Measurements from ENCODE around the gene NTMT1.

NTMT1 gene

DNA sequence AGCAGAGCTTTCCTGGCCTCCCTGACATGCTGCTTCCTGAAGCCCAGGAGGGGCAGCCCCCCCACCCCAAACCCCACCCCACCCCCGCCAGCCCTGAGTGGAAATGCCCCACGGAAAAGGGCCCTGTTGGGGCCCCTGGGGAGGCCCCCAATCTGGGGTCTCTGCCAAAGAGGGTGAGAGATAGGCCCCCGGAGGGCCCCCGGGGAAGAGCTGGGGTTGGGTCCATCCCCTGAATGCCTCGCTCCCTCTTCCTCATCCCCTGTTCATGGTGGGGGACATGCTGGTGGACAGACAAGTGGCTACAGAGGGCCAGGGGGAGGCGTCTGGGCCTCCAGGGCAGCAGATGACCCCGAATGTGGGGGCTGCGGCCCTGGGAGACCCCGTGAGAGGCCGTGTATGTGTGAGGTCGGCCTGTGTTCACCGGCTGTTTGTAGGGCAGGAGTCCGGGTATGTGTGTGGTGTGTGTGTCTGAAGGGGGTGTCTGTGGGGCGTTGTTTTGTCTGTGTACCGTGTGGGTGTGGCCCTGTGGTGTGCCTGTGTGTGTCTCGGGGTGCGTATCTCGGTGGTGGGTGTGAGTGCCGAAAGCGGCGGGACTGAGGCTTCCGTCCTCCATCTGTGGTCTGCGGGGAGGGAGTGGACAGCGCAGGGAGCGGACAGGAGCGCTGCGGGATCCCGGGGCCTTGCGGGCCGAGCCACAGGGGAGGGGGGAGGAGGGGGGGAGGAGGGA is 16.3 kb upstream of the NTMT1 start:
- H3K79me1 ChIP-seq (ENCODE audit: low read depth, low read length) = no peaks in the 10 kb centered on the region
- peak overlapping the region; percentile 98 for H2BK15ac ChIP-seq (ENCODE audit: low read length)
- H3K4me1 ChIP-seq (ENCODE audit: control insufficient read depth in 2 of 2, insufficient read depth in 1 of 2, low read depth in 1 of 2, low read length in 2 of 2) = peaks cover 21 to 47% of the 10 kb centered on the region in 2 donors
- peak overlapping the region; percentile 98 for H2BK12ac ChIP-seq (ENCODE audit: low read length)
- H3K27me3 ChIP-seq (ENCODE audit: control insufficient read depth in 3 of 3, insufficient read depth in 3 of 3, low read depth in 1 of 3, low read length in 3 of 3) = no peaks in the 10 kb centered on the region
- WGBS, 2 donors (ENCODE audit: extremely low coverage in 2 of 2, insufficient read length in 2 of 2, insufficient replicate concordance in 1 of 2) = no CpG with 5 or more reads among the region's 30 CpGs
- H4K8ac ChIP-seq (ENCODE audit: low read depth, low read length) = no peak overlapping the region
- no peak overlapping the region for H2BK5ac ChIP-seq (ENCODE audit: low read length)
- H3K9me3 ChIP-seq (replicated peaks in 1 of 2; ENCODE audit: control insufficient read depth in 2 of 2, insufficient read depth in 1 of 2, low read depth in 1 of 2, low read length in 2 of 2) = no peaks in the 10 kb centered on the region
- no peak overlapping the region for H3K4me3 ChIP-seq (ENCODE audit: low read length in 2 of 2)
- peak overlapping the region; percentile 81 for H3K4ac ChIP-seq (ENCODE audit: low read length)
- peak overlapping the region; percentile 96 for H2BK120ac ChIP-seq (ENCODE audit: low read depth, low read length)
- no peak overlapping the region for H3K14ac ChIP-seq (ENCODE audit: low read length)
- peak overlapping the region; percentile 26 for H3K9ac ChIP-seq (ENCODE audit: low read depth, low read length, poor library complexity)
- peak overlapping the region; percentile 86 for H4K91ac ChIP-seq (ENCODE audit: low read depth, low read length, poor library complexity)
- H2AFZ ChIP-seq (ENCODE audit: low read length) = peak overlapping the region; percentile 62
- peak overlapping the region; percentile 62 for H3K4me2 ChIP-seq (ENCODE audit: insufficient read depth, low read length, poor library complexity, severe bottlenecking)
- no peak overlapping the region for H3K27ac ChIP-seq (replicated peaks; ENCODE audit: low read length)
- H2AK5ac ChIP-seq (ENCODE audit: low read depth, low read length) = peak overlapping the region; percentile 8
- DNase-seq (ENCODE audit: low spot score) = no peak
- H3K36me3 ChIP-seq (replicated peaks in 1 of 2; ENCODE audit: control insufficient read depth in 2 of 2, insufficient read depth in 2 of 2, low read length in 2 of 2) = no peaks in the 10 kb centered on the region
- peak overlapping the region; percentile 96 for H3K18ac ChIP-seq (ENCODE audit: low read length)
- no peak overlapping the region for H3K23ac ChIP-seq (ENCODE audit: low read depth, low read length, poor library complexity)

GRCh38 chr9:129610213-129610472 is 15.8 kb upstream of the NTMT1 start:
- Histone ChIP-seq H2BK15ac (ENCODE audit: low read length) (no peak overlapping the region), H2BK12ac (ENCODE audit: low read length) (no peak overlapping the region), H3K4me2 (ENCODE audit: insufficient read depth, low read length, poor library complexity, severe bottlenecking) (peak overlapping the region; percentile 69), H3K9ac (ENCODE audit: low read depth, low read length, poor library complexity) (peak overlapping the region; percentile 75), H3K36me3 (replicated peaks in 1 of 2; ENCODE audit: control insufficient read depth in 2 of 2, insufficient read depth in 2 of 2, low read length in 2 of 2) (no peaks in the 10 kb centered on the region), H2BK120ac (ENCODE audit: low read depth, low read length) (peak overlapping the region; percentile 92), H3K27ac (replicated peaks; ENCODE audit: low read length) (no peak overlapping the region), H3K14ac (ENCODE audit: low read length) (no peak overlapping the region), H4K8ac (ENCODE audit: low read depth, low read length) (no peak overlapping the region), H2BK5ac (ENCODE audit: low read length) (no peak overlapping the region), H3K9me3 (replicated peaks in 1 of 2; ENCODE audit: control insufficient read depth in 2 of 2, insufficient read depth in 1 of 2, low read depth in 1 of 2, low read length in 2 of 2) (no peaks in the 10 kb centered on the region), H3K79me1 (ENCODE audit: low read depth, low read length) (no peaks in the 10 kb centered on the region), H3K18ac (ENCODE audit: low read length) (peak overlapping the region; percentile 99), H3K4ac (ENCODE audit: low read length) (no peak overlapping the region), H2AFZ (ENCODE audit: low read length) (peak overlapping the region; percentile 92), H3K27me3 (ENCODE audit: control insufficient read depth in 3 of 3, insufficient read depth in 3 of 3, low read depth in 1 of 3, low read length in 3 of 3) (no peaks in the 10 kb centered on the region), H3K23ac (ENCODE audit: low read depth, low read length, poor library complexity) (peak overlapping the region; percentile 9), H3K4me3 (ENCODE audit: low read length in 2 of 2) (peak overlapping the region; percentile 44 to 75), H2AK5ac (ENCODE audit: low read depth, low read length) (peak overlapping the region; percentile 8), H4K91ac (ENCODE audit: low read depth, low read length, poor library complexity) (no peak overlapping the region), H3K4me1 (ENCODE audit: control insufficient read depth in 2 of 2, insufficient read depth in 1 of 2, low read depth in 1 of 2, low read length in 2 of 2) (peaks cover 21 to 47% of the 10 kb centered on the region in 2 donors)
- no peak for DNase-seq (ENCODE audit: low spot score)
- WGBS, 2 donors (ENCODE audit: extremely low coverage in 2 of 2, insufficient read length in 2 of 2, insufficient replicate concordance in 1 of 2) = no CpG with 5 or more reads among the region's 24 CpGs

GRCh38 chr9:129610473-129611306 is 15.3 kb upstream of the NTMT1 start:
- H3K4ac ChIP-seq (ENCODE audit: low read length) = no peak overlapping the region
- H3K4me1 ChIP-seq (ENCODE audit: control insufficient read depth in 2 of 2, insufficient read depth in 1 of 2, low read depth in 1 of 2, low read length in 2 of 2) = peaks cover 21 to 48% of the 10 kb centered on the region in 2 donors
- H3K14ac ChIP-seq (ENCODE audit: low read length) = no peak overlapping the region
- H2BK15ac ChIP-seq (ENCODE audit: low read length) = peak overlapping the region; percentile 93
- no peaks in the 10 kb centered on the region for H3K9me3 ChIP-seq (replicated peaks in 1 of 2; ENCODE audit: control insufficient read depth in 2 of 2, insufficient read depth in 1 of 2, low read depth in 1 of 2, low read length in 2 of 2)
- no peaks in the 10 kb centered on the region for H3K79me1 ChIP-seq (ENCODE audit: low read depth, low read length)
- no peak overlapping the region for H2BK12ac ChIP-seq (ENCODE audit: low read length)
- H4K8ac ChIP-seq (ENCODE audit: low read depth, low read length) = no peak overlapping the region
- peak overlapping the region; percentile 56 for H2BK5ac ChIP-seq (ENCODE audit: low read length)
- no peaks in the 10 kb centered on the region for H3K27me3 ChIP-seq (ENCODE audit: control insufficient read depth in 3 of 3, insufficient read depth in 3 of 3, low read depth in 1 of 3, low read length in 3 of 3)
- no peak overlapping the region for H4K91ac ChIP-seq (ENCODE audit: low read depth, low read length, poor library complexity)
- H3K36me3 ChIP-seq (replicated peaks in 1 of 2; ENCODE audit: control insufficient read depth in 2 of 2, insufficient read depth in 2 of 2, low read length in 2 of 2) = no peaks in the 10 kb centered on the region
- peak overlapping the region; percentile 44 to 75 for H3K4me3 ChIP-seq (ENCODE audit: low read length in 2 of 2)
- peak overlapping the region; percentile 99 for H3K18ac ChIP-seq (ENCODE audit: low read length)
- H3K23ac ChIP-seq (ENCODE audit: low read depth, low read length, poor library complexity) = peak overlapping the region; percentile 9
- H2BK120ac ChIP-seq (ENCODE audit: low read depth, low read length) = peak overlapping the region; percentile 92
- peak overlapping the region; percentile 69 for H3K4me2 ChIP-seq (ENCODE audit: insufficient read depth, low read length, poor library complexity, severe bottlenecking)
- H2AK5ac ChIP-seq (ENCODE audit: low read depth, low read length) = peak overlapping the region; percentile 8
- no CpG with 5 or more reads among the region's 66 CpGs for WGBS, 2 donors (ENCODE audit: extremely low coverage in 2 of 2, insufficient read length in 2 of 2, insufficient replicate concordance in 1 of 2)
- no peak overlapping the region for H3K27ac ChIP-seq (replicated peaks; ENCODE audit: low read length)
- H3K9ac ChIP-seq (ENCODE audit: low read depth, low read length, poor library complexity) = peak overlapping the region; percentile 79
- H2AFZ ChIP-seq (ENCODE audit: low read length) = peak overlapping the region; percentile 92
- peak; percentile 74 for DNase-seq (ENCODE audit: low spot score)

GRCh38 chr9:129611307-129611800 is 14.6 kb upstream of the NTMT1 start:
- Histone ChIP-seq H3K9ac (ENCODE audit: low read depth, low read length, poor library complexity) (no peak overlapping the region), H3K27ac (replicated peaks; ENCODE audit: low read length) (no peak overlapping the region), H2BK5ac (ENCODE audit: low read length) (peak overlapping the region; percentile 56), H2AFZ (ENCODE audit: low read length) (peak overlapping the region; percentile 92), H3K27me3 (ENCODE audit: control insufficient read depth in 3 of 3, insufficient read depth in 3 of 3, low read depth in 1 of 3, low read length in 3 of 3) (no peaks in the 10 kb centered on the region), H3K79me1 (ENCODE audit: low read depth, low read length) (no peaks in the 10 kb centered on the region), H3K9me3 (replicated peaks in 1 of 2; ENCODE audit: control insufficient read depth in 2 of 2, insufficient read depth in 1 of 2, low read depth in 1 of 2, low read length in 2 of 2) (no peaks in the 10 kb centered on the region), H2AK5ac (ENCODE audit: low read depth, low read length) (peak overlapping the region; percentile 86), H3K23ac (ENCODE audit: low read depth, low read length, poor library complexity) (peak overlapping the region; percentile 44), H3K14ac (ENCODE audit: low read length) (no peak overlapping the region), H4K8ac (ENCODE audit: low read depth, low read length) (no peak overlapping the region), H3K4me1 (ENCODE audit: control insufficient read depth in 2 of 2, insufficient read depth in 1 of 2, low read depth in 1 of 2, low read length in 2 of 2) (peaks cover 21 to 45% of the 10 kb centered on the region in 2 donors), H3K36me3 (replicated peaks in 1 of 2; ENCODE audit: control insufficient read depth in 2 of 2, insufficient read depth in 2 of 2, low read length in 2 of 2) (no peaks in the 10 kb centered on the region), H3K4ac (ENCODE audit: low read length) (no peak overlapping the region), H3K4me2 (ENCODE audit: insufficient read depth, low read length, poor library complexity, severe bottlenecking) (peak overlapping the region; percentile 69), H3K18ac (ENCODE audit: low read length) (peak overlapping the region; percentile 85), H3K4me3 (ENCODE audit: low read length in 2 of 2) (no peak overlapping the region), H2BK12ac (ENCODE audit: low read length) (no peak overlapping the region), H2BK15ac (ENCODE audit: low read length) (peak overlapping the region; percentile 93), H2BK120ac (ENCODE audit: low read depth, low read length) (no peak overlapping the region), H4K91ac (ENCODE audit: low read depth, low read length, poor library complexity) (no peak overlapping the region)
- DNase-seq (ENCODE audit: low spot score) = no peak
- no CpG with 5 or more reads among the region's 12 CpGs for WGBS, 2 donors (ENCODE audit: extremely low coverage in 2 of 2, insufficient read length in 2 of 2, insufficient replicate concordance in 1 of 2)

All from neuronal stem cell (in vitro differentiated cells).